H1 (cell line): Measurements from ENCODE around the gene AGTR1. TPM values are rescaled to one million over a fixed set of nuclear protein-coding genes. Genes with fewer than 3 reads are reported as not detected.

ENCODE experiments used
- CTCF ChIA-PET: fragments of 300-600 bp; sonication (Branson Sonifier 250); formaldehyde crosslinking; loops from one replicate; lab custom pipeline; 2021; ENCODE audit not compliant: partially characterized antibody; lab: Charles Lee
- POLR2A ChIA-PET: fragments of 300-600 bp; sonication (Branson Sonifier 250); formaldehyde crosslinking; loops from one replicate; lab custom pipeline; 2021; ENCODE audit warnings: inconsistent platforms; ENCODE audit not compliant: partially characterized antibody; lab: Charles Lee
- DNase-seq, 2 experiments: peaks; one replicate each; pipeline versions ENCODE4 v3.0.0 to v3.0.0-alpha.2; 2010 to 2022; ENCODE audit warnings: low spot score in 2 of 2, low read depth in 1 of 2, mixed read lengths in 1 of 2
- FAIRE-seq: peaks from 2 replicates; lab custom pipeline; 2011; peaks lifted over from hg19 to GRCh38; lab: Jason Lieb, UNC
- H2AFZ ChIP-seq: 2 replicates; pipeline ENCODE4 v1.8.1; 2012; ENCODE audit warnings: low read length, inconsistent platforms
- H2AK5ac ChIP-seq: 2 replicates; pipeline ENCODE4 v1.6.1; 2013; ENCODE audit warnings: low read depth, low read length
- H2BK120ac ChIP-seq: replicated peaks from 2 replicates; pipeline ENCODE3; 2013; ENCODE audit warnings: low read depth, low read length, inconsistent platforms
- H2BK12ac ChIP-seq: 2 replicates; pipeline ENCODE4 v1.6.1; 2013; ENCODE audit warnings: low read depth, low read length
- H2BK15ac ChIP-seq: 2 replicates; pipeline ENCODE4 v1.6.1; 2013; ENCODE audit warnings: low read length
- H2BK20ac ChIP-seq: 2 replicates; pipeline ENCODE4 v1.6.1; 2013; ENCODE audit warnings: low read length
- H2BK5ac ChIP-seq: 2 replicates; pipeline ENCODE4 v1.6.1; 2013; ENCODE audit warnings: low read depth, low read length
- H3K14ac ChIP-seq: 2 replicates; pipeline ENCODE4 v1.6.1; 2013; ENCODE audit warnings: inconsistent platforms; ENCODE audit not compliant: insufficient read length
- H3K18ac ChIP-seq: 2 replicates; pipeline ENCODE4 v1.6.1; 2013; ENCODE audit warnings: low read length; ENCODE audit errors: extremely low read depth
- H3K23ac ChIP-seq: 2 replicates; pipeline ENCODE4 v1.6.1; 2013; ENCODE audit warnings: inconsistent platforms; ENCODE audit not compliant: insufficient read length
- H3K23me2 ChIP-seq: 2 replicates; pipeline ENCODE4 v1.6.1; 2013; ENCODE audit warnings: low read depth, low read length
- H3K27ac ChIP-seq: 2 replicates; pipeline ENCODE4 v1.6.1; 2011; ENCODE audit warnings: low read depth, low read length, inconsistent platforms
- H3K27me3 ChIP-seq, 4 experiments: replicated peaks in 1 of 4; 1 replicate in 1 of 4; 2 replicates in 3 of 4; pipeline versions ENCODE4 v1.6.1 to v1.8.1; 2011 to 2013; ENCODE audit warnings: low read length in 3 of 4, mild to moderate bottlenecking in 3 of 4, inconsistent platforms in 2 of 4, mixed read lengths in 2 of 4, moderate library complexity in 1 of 4; ENCODE audit not compliant: control insufficient read depth in 3 of 4, insufficient read depth in 3 of 4; ENCODE audit errors: extremely low read depth in 1 of 4
- H3K36me3 ChIP-seq, 4 experiments: 2 replicates each; pipeline versions ENCODE4 v1.6.1 to v1.8.1; 2011 to 2013; ENCODE audit warnings: mild to moderate bottlenecking in 4 of 4, low read length in 3 of 4, moderate library complexity in 2 of 4, control low read depth in 1 of 4, inconsistent platforms in 1 of 4; ENCODE audit not compliant: insufficient read depth in 4 of 4, control insufficient read depth in 2 of 4
- H3K4ac ChIP-seq: replicated peaks from 2 replicates; pipeline ENCODE3; 2013; ENCODE audit warnings: low read length, low read depth, mixed read lengths, inconsistent platforms; ENCODE audit not compliant: insufficient read length
- H3K4me1 ChIP-seq, 4 experiments: replicated peaks in 1 of 4; 1 replicate in 1 of 4; 2 replicates in 3 of 4; pipeline versions ENCODE4 v1.6.1 to v1.8.1; 2011 to 2013; ENCODE audit warnings: low read length in 3 of 4, inconsistent platforms in 2 of 4, mixed read lengths in 1 of 4; ENCODE audit not compliant: insufficient read depth in 4 of 4, control insufficient read depth in 3 of 4
- H3K4me2 ChIP-seq, 2 experiments: 2 replicates each; pipeline versions ENCODE4 v1.6.1 to v1.8.1; 2011 to 2013; ENCODE audit warnings: low read depth in 2 of 2, low read length in 2 of 2, control low read depth in 1 of 2, inconsistent platforms in 1 of 2, mild to moderate bottlenecking in 1 of 2; ENCODE audit not compliant: insufficient read depth in 1 of 2
- H3K4me3 ChIP-seq, 4 experiments: fragments of 200-600, 300-600 bp in 1 of 4; sonication (generic), shearing (Covaris generic), sonication (Bioruptor Twin) in 1 of 4; 2 replicates each; pipeline versions ENCODE4 v1.5.1 to v1.8.1; 2011 to 2016; ENCODE audit warnings: low read length in 4 of 4, low read depth in 3 of 4, control low read depth in 2 of 4, inconsistent platforms in 2 of 4, mild to moderate bottlenecking in 2 of 4, mixed read lengths in 1 of 4, moderate library complexity in 1 of 4; ENCODE audit not compliant: insufficient read depth in 2 of 4; ENCODE audit errors: extremely low read depth in 1 of 4
- H3K56ac ChIP-seq: replicated peaks from 2 replicates; pipeline ENCODE3; 2013; ENCODE audit warnings: low read depth, mild to moderate bottlenecking, mixed read lengths, low read length, inconsistent platforms; ENCODE audit not compliant: insufficient read length
- H3K79me1 ChIP-seq: 2 replicates; pipeline ENCODE4 v1.6.1; 2013; ENCODE audit warnings: low read depth, low read length, control low read depth
- H3K79me2 ChIP-seq, 2 experiments: 2 replicates each; pipeline versions ENCODE4 v1.6.1 to v1.8.1; 2012 to 2013; ENCODE audit warnings: low read length in 2 of 2, mild to moderate bottlenecking in 2 of 2, inconsistent platforms in 1 of 2; ENCODE audit not compliant: insufficient read depth in 2 of 2, control insufficient read depth in 1 of 2
- H3K9ac ChIP-seq, 4 experiments: replicated peaks in 1 of 4; 1 replicate in 1 of 4; 2 replicates in 3 of 4; pipeline versions ENCODE4 v1.6.1 to v1.8.1; 2011 to 2013; ENCODE audit warnings: low read depth in 3 of 4, low read length in 3 of 4, control low read depth in 2 of 4, mild to moderate bottlenecking in 2 of 4, moderate library complexity in 2 of 4, inconsistent platforms in 1 of 4; ENCODE audit errors: extremely low read depth in 1 of 4
- H3K9me3 ChIP-seq, 2 experiments: 2 replicates each; pipeline versions ENCODE4 v1.6.1 to v1.8.1; 2012 to 2013; ENCODE audit warnings: mild to moderate bottlenecking in 2 of 2, moderate library complexity in 2 of 2, control low read depth in 1 of 2, inconsistent platforms in 1 of 2, low read depth in 1 of 2, low read length in 1 of 2, mixed read lengths in 1 of 2; ENCODE audit not compliant: insufficient read depth in 2 of 2
- H4K20me1 ChIP-seq, 2 experiments: replicated peaks in 1 of 2; 2 replicates each; pipeline versions ENCODE3 to v1.8.1; 2011 to 2013; ENCODE audit warnings: inconsistent platforms in 2 of 2, low read length in 2 of 2, mild to moderate bottlenecking in 1 of 2; ENCODE audit not compliant: insufficient read depth in 2 of 2, control insufficient read depth in 1 of 2
- H4K5ac ChIP-seq: 2 replicates; pipeline ENCODE4 v1.6.1; 2013; ENCODE audit warnings: low read length, low read depth, mixed read lengths, inconsistent platforms; ENCODE audit not compliant: insufficient read length
- H4K8ac ChIP-seq: 2 replicates; pipeline ENCODE4 v1.8.0; 2013; ENCODE audit warnings: mild to moderate bottlenecking, moderate library complexity, low read length, inconsistent platforms; ENCODE audit not compliant: insufficient read depth; ENCODE audit errors: extremely low read depth
- H4K91ac ChIP-seq: replicated peaks from 2 replicates; pipeline ENCODE3; 2013; ENCODE audit warnings: low read length, mixed read lengths, inconsistent platforms; ENCODE audit not compliant: insufficient read length
- ASH2L ChIP-seq: fragments of 200-600, 300-600 bp; sonication (generic); IDR thresholded peaks from one replicate; pipeline ENCODE4 v1.7.1; 2017; ENCODE audit warnings: low read length
- BCL11A ChIP-seq, 2 experiments: IDR thresholded peaks; one replicate each; pipeline ENCODE4 v1.6.1; 2011; ENCODE audit warnings: low read depth in 2 of 2, low read length in 2 of 2, mild to moderate bottlenecking in 2 of 2
- EGR1 ChIP-seq: IDR thresholded peaks from 2 replicates; pipeline ENCODE4 v1.6.1; 2011; ENCODE audit warnings: low read depth, low read length, borderline replicate concordance
- EZH2 ChIP-seq: fragments of 200-600 bp; sonication (generic); IDR thresholded peaks from 2 replicates; pipeline ENCODE4 v1.7.1; 2012; ENCODE audit warnings: low read depth, mild to moderate bottlenecking, moderate library complexity, low read length, inconsistent platforms; ENCODE audit not compliant: severe bottlenecking
- HDAC2 ChIP-seq, 2 experiments: fragments of 300-600 bp in 1 of 2; sonication (generic) in 1 of 2; IDR thresholded peaks; 2 replicates each; pipeline ENCODE4 v1.6.1; 2011 to 2012; ENCODE audit warnings: low read depth in 2 of 2, low read length in 2 of 2, mild to moderate bottlenecking in 2 of 2, moderate library complexity in 2 of 2, borderline replicate concordance in 1 of 2, inconsistent platforms in 1 of 2
- JUN ChIP-seq: IDR thresholded peaks from 2 replicates; pipeline ENCODE4 v1.6.1; 2011; ENCODE audit warnings: low read depth, mild to moderate bottlenecking, improper control_type of control experiment, low read length
- NRF1 ChIP-seq: IDR thresholded peaks from 2 replicates; pipeline ENCODE4 v1.6.1; 2011; ENCODE audit warnings: mild to moderate bottlenecking, low read depth, low read length, improper control_type of control experiment
- POLR2AphosphoS5 ChIP-seq: IDR thresholded peaks from 2 replicates; pipeline ENCODE4 v1.6.1; 2011; ENCODE audit warnings: low read depth, low read length
- RXRA ChIP-seq: IDR thresholded peaks from 2 replicates; pipeline ENCODE4 v1.6.1; 2011; ENCODE audit warnings: low read depth, mild to moderate bottlenecking, low read length, moderate library complexity; ENCODE audit not compliant: insufficient read depth
- SUZ12 ChIP-seq: fragments of 200-600 bp; sonication (generic); IDR thresholded peaks from 2 replicates; pipeline ENCODE4 v1.6.1; 2012; ENCODE audit warnings: mild to moderate bottlenecking, inconsistent platforms, low read length, moderate library complexity, mixed read lengths
- TCF12 ChIP-seq: IDR thresholded peaks from 2 replicates; pipeline ENCODE4 v1.6.1; 2011; ENCODE audit warnings: low read depth, mild to moderate bottlenecking, low read length
- ZNF274 ChIP-seq: IDR thresholded peaks from 2 replicates; pipeline ENCODE4 v1.7.0; 2012; ENCODE audit warnings: low read length, borderline replicate concordance; ENCODE audit errors: extremely low read depth
- whole genome bisulfite sequencing, 2 experiments: shearing (Covaris generic) in 1 of 2; methylation state at CpG; one replicate each; pipeline versions ENCODE4 v1.1.6 to v1.1.7; 2013 to 2015; ENCODE audit warnings: low lambda C conversion rate in 2 of 2, mixed read lengths in 2 of 2, inconsistent platforms in 1 of 2, low coverage in 1 of 2, missing lambda C conversion rate in 1 of 2; ENCODE audit not compliant: insufficient replicate concordance in 2 of 2, insufficient coverage in 1 of 2, insufficient read length in 1 of 2; ENCODE audit errors: extremely low coverage in 1 of 2, missing lambda C conversion rate in 1 of 2; 5-methylcytosine and 5-hydroxymethylcytosine counted together
- polyA plus RNA-seq, 7 experiments: library from polyadenylated mRNA; depleted of rRNA in 3 of 7; stranded (reverse) in 5 of 7; unstranded in 2 of 7; fragments of >200 nt in 5 of 7; fragments of 200-250 nt in 2 of 7; gene quantifications; 1 replicate in 5 of 7; 2 replicates in 1 of 7; 4 replicates in 1 of 7; pipeline versions ENCODE4 v1.2.1 to v1.2.3, GENCODE V29; 2011 to 2013; ENCODE audit warnings: missing spikeins in 2 of 7, mixed read lengths in 2 of 7
- total RNA-seq: library from RNA; stranded (reverse); fragmentation: NEBNext Ultra II Directional; extraction: Animal tissue kit (Norgen Biotek cat#: 25700); gene quantifications from 2 replicates; pipeline ENCODE4 v1.2.1, GENCODE V29; 2021
- TF ChIP-seq, protein P1 (sequence below): IDR thresholded peaks from 2 replicates; pipeline ENCODE4 v1.6.1; 2011; ENCODE audit warnings: low read depth, mild to moderate bottlenecking, low read length; ENCODE audit not compliant: insufficient read depth

AGTR1 gene
- total and polyA plus RNA-seq, 2 of the 8 experiments (the other 6 are each of a cell fraction or from before 2014, with no cell fraction given), result 0.03 TPM; not detected in 1

DNA sequence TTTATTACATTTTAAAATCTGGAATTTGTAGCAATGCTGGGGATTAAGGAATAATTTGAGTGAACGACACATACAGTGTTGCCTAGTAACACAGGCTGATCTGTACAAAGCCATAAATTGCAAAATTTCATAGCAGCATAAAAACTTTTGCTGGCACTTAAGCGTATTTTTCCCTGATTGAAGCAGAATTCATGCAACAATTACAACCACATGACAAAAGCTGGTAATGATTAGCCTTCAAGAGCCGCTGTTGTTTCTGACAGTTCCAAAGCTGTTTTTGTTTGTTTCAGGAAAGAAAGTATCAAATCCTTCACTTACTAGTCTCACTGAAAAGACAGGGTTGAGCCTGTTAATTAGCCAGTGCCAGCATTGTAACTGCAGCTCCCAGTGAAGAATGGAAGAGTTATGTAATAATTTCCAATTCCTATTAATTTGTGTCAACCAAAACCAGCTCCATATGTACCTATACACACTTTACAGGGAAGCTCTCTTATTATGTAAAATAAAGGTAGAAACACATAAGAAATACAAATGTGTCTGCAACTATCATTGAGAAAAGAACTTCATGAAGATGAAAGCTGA lies 60.7 kb downstream of the AGTR1 start:
- FAIRE-seq (no peak), DNase-seq (no peak)
- WGBS, 2 experiments, result 96% methylated on average over 3 of the region's 3 CpGs; no CpG with 5 or more reads in 1 of the 2 experiments
- no peak overlapping the region for H3K18ac ChIP-seq
- no peak overlapping the region for H3K9ac ChIP-seq
- H3K56ac ChIP-seq, result no peak overlapping the region
- H4K8ac ChIP-seq, result no peak overlapping the region
- no peaks in the 10 kb centered on the region for H3K9me3 ChIP-seq
- no peaks in the 10 kb centered on the region for H3K27me3 ChIP-seq
- no peak overlapping the region for H2AK5ac ChIP-seq
- H3K79me1 ChIP-seq, result no peaks in the 10 kb centered on the region
- no peaks in the 10 kb centered on the region for H3K4me1 ChIP-seq
- ChIA-PET POLR2A (no interaction called here), CTCF (interaction anchor here (0.6 to 2.0 kb wide), 4 partner anchors 10 to 39 kb away, joined by 3 to 8 read pairs (median 4); no protein-coding TSS in a partner anchor)
- no peak overlapping the region for H3K23ac ChIP-seq
- H2AFZ ChIP-seq, result no peak overlapping the region
- no peak overlapping the region for H3K4me2 ChIP-seq
- H2BK5ac ChIP-seq, result no peak overlapping the region
- no peak overlapping the region for H3K4me3 ChIP-seq
- no peak overlapping the region for H3K14ac ChIP-seq
- no peak overlapping the region for H4K91ac ChIP-seq
- H3K36me3 ChIP-seq, result no peaks in the 10 kb centered on the region
- no peak overlapping the region for H2BK120ac ChIP-seq
- no peak overlapping the region for H2BK12ac ChIP-seq
- H2BK15ac ChIP-seq, result no peak overlapping the region
- H4K20me1 ChIP-seq, result no peaks in the 10 kb centered on the region
- H3K27ac ChIP-seq, result no peak overlapping the region
- H2BK20ac ChIP-seq, result no peak overlapping the region
- no peaks in the 10 kb centered on the region for H3K23me2 ChIP-seq
- H4K5ac ChIP-seq, result no peak overlapping the region
- no peak overlapping the region for H3K4ac ChIP-seq
- H3K79me2 ChIP-seq, result no peaks in the 10 kb centered on the region
- no peak for TF ChIP-seq EZH2
- TF ChIP-seq EGR1, result no peak
- TF ChIP-seq HDAC2 (IDR thresholded peaks at IDR 0.05; ENCODE audit: borderline replicate concordance in 1 of 2, low read depth in 2 of 2, low read length in 2 of 2), result no peak
- TF ChIP-seq RXRA, result no peak
- TF ChIP-seq, protein P1, sequence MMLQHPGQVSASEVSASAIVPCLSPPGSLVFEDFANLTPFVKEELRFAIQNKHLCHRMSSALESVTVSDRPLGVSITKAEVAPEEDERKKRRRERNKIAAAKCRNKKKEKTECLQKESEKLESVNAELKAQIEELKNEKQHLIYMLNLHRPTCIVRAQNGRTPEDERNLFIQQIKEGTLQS, result no peak
- no peak for TF ChIP-seq POLR2AphosphoS5
- TF ChIP-seq SUZ12, result no peak
- TF ChIP-seq ASH2L, result no peak
- TF ChIP-seq JUN, result no peak
- TF ChIP-seq TCF12, result no peak
- TF ChIP-seq ZNF274, result no peak
- TF ChIP-seq NRF1, result no peak
- no peak for TF ChIP-seq BCL11A (IDR thresholded peaks at IDR 0.05; ENCODE audit: low read depth in 2 of 2, low read length in 2 of 2)
